ENCODE data around the gene FCHSD2. TPM values are rescaled to one million over a fixed set of nuclear protein-coding genes. Genes with fewer than 3 reads are reported as not detected.

The FCHSD2 gene
- total RNA-seq, 4 donors from 2014 or later, result 6.7 to 14.7 (median 8.5) TPM

- H3K4me3 ChIP-seq (ENCODE audit: low read depth, poor library complexity, severe bottlenecking), result no peak overlapping the region
- intact Hi-C loops (cut with DNase I; ENCODE audit: low total_unique reads), result no loop called here
- no peak for DNase-seq (ENCODE audit: low spot score in 2 of 2)
- WGBS, 2 donors, result 83 to 84% methylated on average over 14 of the region's 14 CpGs
- TF ChIP-seq POLR2A (IDR thresholded peaks at IDR 0.05), result no peak
- TF ChIP-seq CTCF (IDR thresholded peaks at IDR 0.05), result no peak
Observed at GRCh38 chr11:72842653-72843330, 299.3 kb downstream of the FCHSD2 start.

GRCh38 chr11:72842126-72842525 is 300.0 kb downstream of the FCHSD2 start:
- 73 to 85% methylated on average over 5 of the region's 5 CpGs for WGBS, 2 donors
- DNase-seq (ENCODE audit: low spot score in 2 of 2), result no peak
- TF ChIP-seq POLR2A (IDR thresholded peaks at IDR 0.05) (no peak), CTCF (IDR thresholded peaks at IDR 0.05) (no peak)
- intact Hi-C loops (cut with DNase I; ENCODE audit: low total_unique reads), result no loop called here
- H3K4me3 ChIP-seq (ENCODE audit: low read depth, poor library complexity, severe bottlenecking), result no peak overlapping the region

GRCh38 chr11:72841397-72841796 is 300.7 kb downstream of the FCHSD2 start:
- intact Hi-C loops (cut with DNase I; ENCODE audit: low total_unique reads), result no loop called here
- H3K4me3 ChIP-seq (ENCODE audit: low read depth, poor library complexity, severe bottlenecking), result no peak overlapping the region
- WGBS, 2 donors, result 86 to 92% methylated on average over 7 of the region's 7 CpGs
- no peak for DNase-seq (ENCODE audit: low spot score in 2 of 2)
- TF ChIP-seq POLR2A (IDR thresholded peaks at IDR 0.05) (no peak), CTCF (IDR thresholded peaks at IDR 0.05) (no peak)

GRCh38 chr11:72840780-72841179 is 301.3 kb downstream of the FCHSD2 start:
- TF ChIP-seq POLR2A (IDR thresholded peaks at IDR 0.05) (no peak), CTCF (IDR thresholded peaks at IDR 0.05) (no peak)
- 94 to 95% methylated on average over 4 of the region's 4 CpGs for WGBS, 2 donors
- H3K4me3 ChIP-seq (ENCODE audit: low read depth, poor library complexity, severe bottlenecking), result no peak overlapping the region
- DNase-seq (ENCODE audit: low spot score in 2 of 2), result no peak
- intact Hi-C loops (cut with DNase I; ENCODE audit: low total_unique reads), result no loop called here

- WGBS, 2 donors, result 64 to 65% methylated on average over 4 of the region's 4 CpGs
- intact Hi-C loops (cut with DNase I; ENCODE audit: low total_unique reads), result loop anchor here (5.0 kb wide), 1 partner anchor 104 kb away; no protein-coding TSS in a partner anchor
Observed at GRCh38 chr11:72838691-72839305, 303.3 kb downstream of the FCHSD2 start.

More at GRCh38 chr11:72838691-72839305, 303.3 kb downstream of the FCHSD2 start:
- TF ChIP-seq POLR2A (IDR thresholded peaks at IDR 0.05) (no peak), CTCF (IDR thresholded peaks at IDR 0.05) (no peak)
- no peak for DNase-seq (ENCODE audit: low spot score in 2 of 2)
- H3K4me3 ChIP-seq (ENCODE audit: low read depth, poor library complexity, severe bottlenecking), result no peak overlapping the region

All from lower leg skin (tissue), 4 donors.